HT-29 (cell line): ENCODE results near the gene ERRFI1. TPM values are rescaled to one million over a fixed set of nuclear protein-coding genes. Genes with fewer than 3 reads are reported as not detected.
"Not testable (repeated sequence)": the region's sequence is repeated elsewhere in the genome, so short reads cannot be mapped to it uniquely, and the experiment has no call there.

Experiments used
- DNase-seq: peaks from one replicate; pipeline ENCODE4 v3.0.0-alpha.2; 2015; ENCODE audit warnings: low spot score
- total RNA-seq: library from RNA; depleted of rRNA; stranded (reverse); fragments of >200 nt; shearing (Covaris generic); gene quantifications from 2 replicates; pipeline ENCODE4 v1.2.3, GENCODE V29; 2014; rRNA removed

ERRFI1 gene, protein sequence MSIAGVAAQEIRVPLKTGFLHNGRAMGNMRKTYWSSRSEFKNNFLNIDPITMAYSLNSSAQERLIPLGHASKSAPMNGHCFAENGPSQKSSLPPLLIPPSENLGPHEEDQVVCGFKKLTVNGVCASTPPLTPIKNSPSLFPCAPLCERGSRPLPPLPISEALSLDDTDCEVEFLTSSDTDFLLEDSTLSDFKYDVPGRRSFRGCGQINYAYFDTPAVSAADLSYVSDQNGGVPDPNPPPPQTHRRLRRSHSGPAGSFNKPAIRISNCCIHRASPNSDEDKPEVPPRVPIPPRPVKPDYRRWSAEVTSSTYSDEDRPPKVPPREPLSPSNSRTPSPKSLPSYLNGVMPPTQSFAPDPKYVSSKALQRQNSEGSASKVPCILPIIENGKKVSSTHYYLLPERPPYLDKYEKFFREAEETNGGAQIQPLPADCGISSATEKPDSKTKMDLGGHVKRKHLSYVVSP
- total RNA-seq = 76.1 and 76.5 TPM in 2 replicates

DNA sequence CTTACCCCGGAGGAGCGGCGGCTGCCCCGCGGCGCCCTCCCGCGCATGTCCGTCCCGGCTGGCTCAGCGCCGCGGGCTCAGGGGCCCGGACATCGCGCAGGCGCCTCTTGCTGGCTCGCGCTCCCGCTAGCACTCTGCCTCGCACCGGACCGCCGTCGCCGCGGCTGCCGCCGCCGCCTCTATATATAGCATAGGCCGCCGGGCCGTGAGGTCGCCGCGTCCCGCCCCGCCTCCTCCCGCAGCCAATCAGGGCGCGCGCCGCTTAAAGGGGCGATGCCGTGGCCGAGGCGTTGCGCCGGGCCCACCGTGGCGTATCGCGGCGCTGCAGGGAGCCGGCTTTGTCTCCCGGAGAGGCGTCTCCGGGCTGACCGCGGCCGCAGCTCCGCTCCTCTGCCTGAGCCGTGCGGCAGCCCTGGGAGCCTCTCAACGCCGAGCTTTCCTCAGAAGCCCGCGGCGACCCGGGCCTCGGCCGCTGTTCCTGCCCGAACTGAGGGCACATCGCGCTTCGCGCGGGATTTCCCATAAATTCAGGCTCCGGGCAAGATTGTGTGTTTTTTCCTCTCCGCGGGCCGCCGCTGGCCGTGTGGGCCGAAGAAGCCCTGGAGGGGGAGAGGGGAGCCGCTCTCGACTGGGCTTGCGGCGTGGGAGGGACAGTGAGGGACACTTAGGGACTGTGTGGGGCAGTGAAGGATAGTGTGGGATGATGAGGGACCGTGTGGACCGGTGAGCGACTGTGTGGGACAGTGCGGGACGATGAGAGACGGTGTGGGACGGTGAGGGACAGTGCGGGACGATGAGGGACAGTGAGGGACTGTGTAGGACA is at the start of gene ERRFI1:
ERRFI1 (minus strand) TSS at position 157 of the 823 bp plus-strand sequence. CDS start 10,690 bp downstream, outside the sequence.
- peak; percentile 91 for DNase-seq

DNA sequence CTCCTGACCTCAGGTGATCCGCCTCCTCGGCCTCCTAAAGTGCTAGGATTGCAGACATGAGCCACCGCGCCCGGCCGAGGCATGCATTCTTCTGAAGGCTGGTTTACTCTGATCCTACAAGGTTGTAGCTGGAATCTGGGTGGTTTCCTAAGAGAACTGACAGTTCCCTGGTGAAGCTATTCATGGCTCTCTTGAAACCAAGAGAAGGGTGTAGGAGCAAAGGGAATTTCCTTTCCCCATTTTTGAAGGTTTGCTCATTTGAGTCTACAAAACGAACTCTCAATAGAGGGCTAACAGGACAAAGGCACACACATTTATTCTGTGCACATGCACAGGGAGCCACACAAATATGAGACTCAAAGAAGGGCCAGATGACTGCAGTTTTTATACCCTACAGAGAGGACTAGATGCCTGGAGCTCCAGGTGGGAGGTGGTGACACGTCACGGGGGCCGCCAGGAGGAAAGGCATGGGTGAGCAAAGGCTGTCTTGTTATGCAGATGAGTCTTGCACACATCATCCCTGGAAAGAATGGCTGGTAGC is 49.5 kb upstream of the ERRFI1 start:
- DNase-seq = peak; percentile 43

GRCh38 chr1:8073112-8073855 is 47.2 kb upstream of the ERRFI1 start:
- no peak for DNase-seq

DNA sequence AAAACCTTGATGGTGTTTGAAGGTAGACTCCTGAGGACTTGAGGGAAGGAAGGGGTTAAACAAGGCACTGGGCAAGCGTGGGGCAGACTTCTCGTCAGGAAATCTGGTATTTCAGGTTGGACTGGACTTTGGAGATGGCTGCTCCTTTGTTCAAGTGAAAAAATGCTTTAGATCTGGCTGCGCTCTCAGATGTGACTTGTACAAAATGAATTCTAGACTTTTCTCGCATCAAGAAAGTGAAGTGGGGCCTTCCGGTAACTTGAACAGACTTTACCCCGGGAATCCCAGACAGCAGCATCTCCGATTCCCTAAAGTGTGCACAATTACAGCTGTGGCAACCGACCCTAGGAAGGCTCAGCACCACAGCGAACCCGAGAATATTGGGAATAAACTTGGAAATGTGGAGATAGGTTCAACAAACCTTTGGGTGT is 44.3 kb upstream of the ERRFI1 start:
- peak; percentile 97 for DNase-seq

DNA sequence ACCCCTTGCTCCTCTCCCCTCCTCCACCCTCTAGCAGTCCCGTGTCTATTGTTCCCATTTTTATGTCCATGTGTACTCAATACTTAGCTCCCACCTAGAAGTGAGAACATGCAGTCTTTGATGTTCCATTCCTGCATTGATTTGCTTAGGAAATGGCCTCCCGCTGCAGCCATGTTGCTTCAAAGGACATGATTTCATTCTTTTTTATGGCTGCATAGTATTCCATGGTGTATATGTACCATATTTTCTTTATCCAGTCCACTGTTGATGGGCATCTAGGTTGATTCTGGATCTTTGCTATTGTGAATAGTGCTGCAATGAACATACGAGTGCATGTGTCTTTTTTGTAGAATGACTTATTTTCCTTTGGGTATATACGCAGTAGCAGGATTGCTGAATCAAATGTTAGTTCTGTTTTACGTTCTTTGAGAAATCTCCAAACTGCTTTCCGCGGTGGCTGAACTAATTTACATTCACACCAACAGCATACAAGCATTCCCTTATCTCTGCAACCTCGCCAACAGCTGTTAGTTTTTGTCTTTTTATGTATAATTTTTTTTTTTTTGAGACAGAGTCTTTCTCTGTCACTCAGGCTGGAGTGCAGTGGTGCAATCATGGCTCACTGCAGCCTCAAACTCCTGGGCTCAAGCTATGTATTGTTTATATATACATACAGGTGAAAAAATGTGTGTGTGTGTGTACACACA is 43.7 kb upstream of the ERRFI1 start:
- not testable (repeated sequence) for DNase-seq

DNA sequence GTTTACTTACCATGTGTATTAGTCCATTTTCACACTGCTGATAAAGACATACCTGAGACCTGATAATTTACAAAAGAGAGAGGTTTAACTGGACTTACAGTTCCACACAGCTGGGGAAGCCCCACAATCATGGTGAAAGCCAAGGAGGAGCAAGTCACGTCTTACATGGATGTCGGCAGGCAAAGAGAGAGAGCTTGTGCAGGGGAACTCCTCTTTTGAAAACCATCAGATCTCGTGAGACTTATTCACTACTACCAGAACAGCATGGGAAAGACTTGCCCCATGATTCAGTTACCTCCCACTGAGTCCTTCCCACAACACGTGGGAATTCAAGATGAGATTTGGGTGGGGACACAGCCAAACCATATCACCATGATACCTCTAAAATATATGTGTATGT is 39.3 kb upstream of the ERRFI1 start:
- no peak for DNase-seq

DNA sequence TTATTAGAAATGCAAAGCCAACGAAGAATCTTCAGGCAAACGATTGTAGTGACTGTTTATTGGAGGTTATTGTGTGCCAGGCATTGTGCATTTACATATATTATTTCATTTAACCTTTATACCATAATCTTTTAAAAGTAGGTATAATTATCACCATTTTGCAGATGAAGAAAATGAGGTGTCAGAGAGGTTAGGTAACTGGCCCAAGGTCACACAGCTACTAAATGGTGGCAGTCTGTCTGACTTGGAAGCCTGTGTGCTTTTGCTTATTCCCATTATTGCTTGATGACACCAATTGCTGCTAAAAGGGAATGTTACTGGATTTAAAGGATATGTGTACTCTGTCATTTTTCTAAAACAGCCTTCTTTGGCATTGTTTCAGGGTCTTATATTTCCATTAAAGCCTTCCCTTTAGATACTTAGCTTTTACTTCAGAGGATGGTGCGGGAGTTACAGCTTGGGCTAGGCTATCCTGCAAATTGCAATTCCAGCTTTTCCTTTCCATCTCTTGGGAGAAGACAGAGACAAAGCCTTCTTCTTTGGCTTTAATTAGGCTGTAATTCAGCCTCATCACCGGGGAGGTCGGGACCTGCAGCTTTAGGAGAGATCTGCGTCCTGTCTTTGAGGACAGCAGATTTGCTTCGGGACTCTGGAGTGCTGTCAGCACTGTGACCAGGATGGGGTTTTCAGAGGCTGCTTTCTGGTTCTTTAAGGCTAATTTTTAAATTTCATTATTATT is 37.4 kb upstream of the ERRFI1 start:
- DNase-seq = no peak

GRCh38 chr1:8062861-8063260 is 36.8 kb upstream of the ERRFI1 start:
- DNase-seq = no peak

DNA sequence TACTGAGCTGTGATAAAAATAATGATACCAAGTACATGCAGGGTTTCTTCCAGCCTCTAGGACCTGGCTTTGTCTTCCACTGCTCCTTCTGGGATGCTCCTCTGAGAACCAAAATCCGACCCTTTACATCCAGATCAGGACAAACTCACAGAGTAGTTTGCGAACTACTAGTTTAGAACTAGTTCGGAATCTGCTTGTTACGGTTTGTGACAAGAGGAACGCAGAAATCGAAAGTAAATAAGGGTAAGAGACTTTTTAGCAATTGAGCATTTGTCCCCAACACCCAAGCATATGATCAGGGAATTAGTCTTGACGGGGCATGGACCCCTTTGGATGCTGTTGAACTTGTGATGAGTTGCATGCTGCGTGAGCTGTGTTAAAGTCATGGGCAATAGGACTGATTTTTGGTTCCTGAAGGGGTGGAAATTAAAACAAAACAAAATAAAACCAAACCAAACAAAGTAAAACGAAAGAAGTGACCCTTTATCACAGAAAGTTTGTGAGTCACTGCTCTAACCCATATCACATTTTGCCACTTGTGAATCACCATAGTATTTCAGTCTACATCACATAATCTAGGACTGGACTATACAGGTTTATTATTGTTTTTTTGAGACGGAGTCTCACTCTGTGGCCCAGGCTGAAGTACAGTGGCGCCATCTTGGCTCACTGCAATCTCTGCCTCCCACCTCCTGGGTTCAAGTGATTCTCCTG is 35.7 kb upstream of the ERRFI1 start:
- DNase-seq = no peak

- peak; percentile 85 for DNase-seq
Measured at GRCh38 chr1:8061210-8061609, 35.1 kb upstream of the ERRFI1 start.

DNA sequence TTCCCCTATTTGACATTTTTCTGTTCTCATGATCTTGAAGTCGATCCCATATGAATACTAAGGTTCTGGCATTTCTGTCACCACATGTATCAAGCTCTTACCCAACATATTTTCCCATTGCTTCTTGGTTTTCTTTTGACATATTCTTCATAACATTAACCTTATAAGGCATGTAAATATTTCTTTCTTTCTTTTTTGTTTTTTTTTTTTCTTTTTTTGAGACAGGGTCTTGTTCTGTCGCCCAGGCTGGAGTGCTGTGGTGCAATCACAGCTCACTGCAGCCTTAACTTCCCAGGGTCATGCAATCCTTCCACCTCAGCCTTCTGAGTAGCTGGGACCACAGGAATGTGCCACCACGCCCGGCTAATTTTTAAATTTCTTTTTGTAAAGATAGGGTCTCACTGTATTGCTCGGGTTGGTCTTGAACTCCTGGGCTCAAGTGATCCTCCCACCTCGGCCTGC is 33.1 kb upstream of the ERRFI1 start:
- no peak for DNase-seq

GRCh38 chr1:8057779-8058178 is 31.7 kb upstream of the ERRFI1 start:
- not testable (repeated sequence) for DNase-seq

DNA sequence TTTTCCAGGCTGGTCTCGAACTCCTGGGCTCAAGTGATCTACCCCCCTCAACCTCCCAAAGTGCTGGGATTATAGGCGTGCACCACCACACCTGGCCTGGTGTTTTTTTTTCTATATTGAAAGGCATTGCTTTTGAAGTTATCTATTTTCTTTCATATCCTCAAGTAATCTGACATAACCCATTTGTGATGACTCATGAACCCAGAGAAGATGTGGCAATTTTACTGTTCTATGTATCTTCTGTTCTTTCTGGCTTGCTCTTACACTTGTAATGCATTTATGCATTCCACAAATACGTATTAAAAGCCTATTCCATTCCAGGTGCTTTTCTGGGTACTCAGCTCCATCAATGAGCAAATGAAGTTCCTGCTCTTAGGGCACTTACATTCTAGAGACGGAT is 29.9 kb upstream of the ERRFI1 start:
- DNase-seq = peak; percentile 47

- DNase-seq = no peak
Measured at GRCh38 chr1:8053878-8054567, 27.9 kb upstream of the ERRFI1 start.

DNA sequence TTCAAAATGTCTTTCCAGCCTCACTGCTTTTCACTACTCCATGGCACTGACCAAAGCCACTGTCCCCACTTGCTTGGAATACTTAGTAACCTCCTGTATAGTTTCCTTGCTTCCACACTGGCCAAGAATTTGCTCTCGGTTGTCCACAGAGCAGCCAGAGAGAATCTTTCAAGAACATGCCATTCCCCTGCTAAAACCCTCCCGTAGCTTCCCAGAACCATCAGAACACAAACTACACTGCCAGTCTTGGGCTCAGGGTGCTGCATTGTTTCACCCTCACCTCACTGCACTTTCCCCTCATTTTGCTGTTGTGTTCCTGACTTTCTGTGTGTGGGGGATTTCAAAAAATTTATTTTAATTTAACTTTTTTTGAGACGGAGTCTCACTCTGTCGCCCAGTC is 25.5 kb upstream of the ERRFI1 start:
- no peak for DNase-seq

DNA sequence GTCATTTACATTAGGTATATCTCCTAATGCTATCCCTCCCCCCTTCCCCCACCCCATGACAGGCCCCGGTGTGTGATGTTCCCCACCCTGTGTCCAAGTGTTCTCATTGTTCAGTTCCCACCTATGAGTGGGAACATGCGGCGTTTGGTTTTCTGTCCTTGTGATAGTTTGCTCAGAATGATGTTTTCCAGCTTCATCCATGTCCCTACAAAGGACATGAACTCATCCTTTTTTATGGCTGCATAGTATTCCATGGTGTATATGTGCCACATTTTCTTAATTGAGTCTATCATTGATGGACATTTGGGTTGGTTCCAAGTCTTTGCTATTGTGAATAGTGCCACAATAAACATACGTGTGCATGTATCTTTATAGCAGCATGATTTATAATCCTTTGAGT is 23.1 kb upstream of the ERRFI1 start:
- DNase-seq = not testable (repeated sequence)

DNA sequence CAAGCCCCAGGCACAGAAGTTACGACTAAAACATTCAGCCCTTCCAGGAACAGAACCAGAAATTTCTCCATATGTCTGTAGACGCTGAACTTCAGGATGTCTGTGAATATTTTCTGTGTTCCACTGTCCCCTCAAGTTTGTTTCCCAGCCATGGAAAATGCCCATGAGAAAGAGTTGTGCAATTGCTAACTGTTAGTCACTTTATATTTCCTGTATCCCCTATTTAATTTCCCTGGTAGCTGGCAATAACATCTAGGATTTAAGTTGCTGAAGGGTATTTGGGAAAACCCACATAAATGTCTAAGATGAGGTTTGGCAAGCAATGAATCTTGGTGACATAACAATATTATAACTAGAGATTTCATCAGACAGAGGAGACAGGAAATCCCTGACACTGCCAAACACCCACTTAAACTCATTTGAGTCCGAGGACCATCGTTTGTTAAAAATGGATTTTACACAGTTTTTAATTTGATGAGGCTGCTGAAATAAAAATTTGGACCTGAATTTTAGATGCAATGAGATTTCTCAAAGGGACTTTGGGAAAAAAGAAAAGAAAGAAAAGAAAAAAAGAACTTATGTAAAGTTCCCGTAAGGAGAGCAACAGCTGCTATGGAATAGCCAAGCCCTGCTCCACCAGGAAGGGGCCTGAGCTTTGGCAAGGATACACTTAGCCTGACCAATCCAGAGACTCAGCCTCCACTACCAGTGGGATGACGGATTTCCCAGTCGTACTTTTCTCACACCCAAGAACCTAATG is 21.8 kb upstream of the ERRFI1 start:
- DNase-seq = no peak

GRCh38 chr1:8047112-8047511 is 21.0 kb upstream of the ERRFI1 start:
- no peak for DNase-seq
